ENCODE data around the gene NAV2.

NAV2 gene

DNA sequence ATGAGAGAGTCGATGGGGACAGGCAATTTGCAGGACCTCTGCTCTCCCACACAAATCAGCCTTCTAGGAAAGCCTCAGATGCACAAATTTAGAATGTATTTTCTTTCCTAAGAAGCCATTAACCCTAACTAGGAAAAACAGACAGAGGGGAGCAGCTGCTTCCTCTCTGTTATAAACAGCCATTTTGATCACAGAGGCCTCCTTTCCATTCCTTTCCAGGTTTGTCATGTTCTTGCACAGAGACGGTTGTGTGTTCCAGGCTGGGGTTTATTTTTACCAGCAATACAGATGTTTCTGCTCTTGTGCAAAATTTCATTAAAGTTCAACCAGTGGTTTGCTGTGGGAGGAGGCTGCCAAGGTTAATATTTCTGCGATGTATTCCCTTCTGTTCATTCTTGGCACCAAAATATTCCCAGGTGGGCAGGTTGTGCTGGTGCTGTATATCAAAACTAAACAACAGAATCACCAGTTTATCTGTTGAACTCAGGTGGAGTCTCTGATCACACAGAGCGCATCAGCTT lies 90.2 kb downstream of the NAV2 start:
- Mint-ChIP-seq H3K9me3 (no peaks in the 10 kb centered on the region), H3K27me3 (peaks cover 4% of the 10 kb centered on the region), H3K4me3 (no peak overlapping the region), H3K36me3 (ENCODE audit: low read depth) (no peaks in the 10 kb centered on the region), H3K27ac (no peak overlapping the region), H3K4me1 (no peaks in the 10 kb centered on the region)
- ATAC-seq = no peak
- DNase-seq = no peak

DNA sequence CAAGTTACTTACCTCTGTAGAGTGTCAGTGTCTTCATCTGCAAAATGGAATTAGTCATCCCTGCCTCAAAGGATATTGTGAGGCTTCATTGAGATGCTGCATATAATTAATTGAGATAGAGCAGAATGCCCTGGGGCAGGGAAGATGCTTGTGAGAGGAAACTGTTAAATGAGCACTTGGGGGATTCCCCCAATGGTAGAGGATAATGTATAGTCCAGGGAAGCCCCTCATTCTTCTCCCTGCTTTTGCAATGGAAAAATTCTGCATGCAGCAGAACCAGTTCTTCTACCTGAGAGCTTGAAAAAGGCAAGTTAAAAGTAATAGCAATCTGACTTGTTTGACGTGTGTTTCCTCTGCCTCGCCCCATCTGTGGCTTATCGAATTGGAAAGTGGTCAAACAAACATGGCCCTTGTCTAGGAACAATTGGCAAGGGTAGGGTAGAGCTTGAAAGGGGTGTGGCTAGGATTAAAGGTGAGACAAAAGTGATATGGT lies 90.9 kb downstream of the NAV2 start:
- Mint-ChIP-seq H3K9me3 (no peaks in the 10 kb centered on the region), H3K36me3 (ENCODE audit: low read depth) (no peaks in the 10 kb centered on the region), H3K27ac (no peak overlapping the region), H3K4me3 (no peak overlapping the region), H3K27me3 (peaks cover 4% of the 10 kb centered on the region), H3K4me1 (no peaks in the 10 kb centered on the region)
- ATAC-seq (no peak), DNase-seq (no peak)

- Mint-ChIP-seq H3K27me3 (peaks cover 4% of the 10 kb centered on the region), H3K9me3 (no peaks in the 10 kb centered on the region), H3K36me3 (ENCODE audit: low read depth) (no peaks in the 10 kb centered on the region), H3K27ac (no peak overlapping the region), H3K4me3 (no peak overlapping the region), H3K4me1 (no peaks in the 10 kb centered on the region)
- ATAC-seq (no peak), DNase-seq (no peak)
Observed at GRCh38 chr11:19805376-19805775, 92.7 kb downstream of the NAV2 start.

- no peak overlapping the region for H3K4me3 Mint-ChIP-seq
- H3K36me3 Mint-ChIP-seq (ENCODE audit: low read depth) = no peaks in the 10 kb centered on the region
- no peak for DNase-seq
- no peaks in the 10 kb centered on the region for H3K4me1 Mint-ChIP-seq
- H3K27me3 Mint-ChIP-seq = peaks cover 4% of the 10 kb centered on the region
- H3K9me3 Mint-ChIP-seq = no peaks in the 10 kb centered on the region
- H3K27ac Mint-ChIP-seq = no peak overlapping the region
- no peak for ATAC-seq
Observed at GRCh38 chr11:19805827-19806226, 93.2 kb downstream of the NAV2 start.

- Mint-ChIP-seq H3K4me3 (no peak overlapping the region), H3K36me3 (ENCODE audit: low read depth) (no peaks in the 10 kb centered on the region), H3K4me1 (no peaks in the 10 kb centered on the region)
Observed at GRCh38 chr11:19806251-19806650, 93.6 kb downstream of the NAV2 start.

GRCh38 chr11:19808076-19808911 lies 95.7 kb downstream of the NAV2 start:
- Mint-ChIP-seq H3K9me3 (no peaks in the 10 kb centered on the region), H3K36me3 (ENCODE audit: low read depth) (no peaks in the 10 kb centered on the region), H3K27ac (no peak overlapping the region), H3K4me3 (no peak overlapping the region), H3K4me1 (no peaks in the 10 kb centered on the region), H3K27me3 (peaks cover 6% of the 10 kb centered on the region)
- ATAC-seq (no peak), DNase-seq (no peak)

More at GRCh38 chr11:19806251-19806650, 93.6 kb downstream of the NAV2 start:
- H3K9me3 Mint-ChIP-seq = no peaks in the 10 kb centered on the region
- H3K27ac Mint-ChIP-seq = no peak overlapping the region
- no peak for ATAC-seq
- H3K27me3 Mint-ChIP-seq = peaks cover 5% of the 10 kb centered on the region
- DNase-seq = no peak

DNA sequence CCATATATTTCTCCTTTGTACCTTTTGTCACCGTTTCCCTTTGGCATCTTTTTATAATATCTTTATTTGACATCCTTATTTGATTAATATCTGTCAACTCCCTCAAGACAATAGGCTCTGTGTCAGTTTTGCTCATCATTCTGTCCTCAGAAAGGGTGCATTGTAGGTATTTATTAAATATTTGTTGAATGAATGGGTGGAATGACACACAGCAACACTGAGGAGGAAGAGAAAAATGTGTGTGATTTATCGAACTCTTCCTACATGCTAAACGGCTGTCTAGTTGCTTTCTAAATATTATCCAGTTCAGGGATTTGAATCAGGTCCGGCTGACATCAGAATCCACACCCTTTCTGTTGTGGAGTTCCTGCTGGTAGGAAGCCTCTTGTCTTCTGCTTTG lies 98.2 kb downstream of the NAV2 start:
- H3K36me3 Mint-ChIP-seq (ENCODE audit: low read depth) = no peaks in the 10 kb centered on the region
- H3K4me1 Mint-ChIP-seq = no peaks in the 10 kb centered on the region
- H3K27me3 Mint-ChIP-seq = peaks cover 3% of the 10 kb centered on the region
- ATAC-seq (no peak), DNase-seq (no peak)
- no peaks in the 10 kb centered on the region for H3K9me3 Mint-ChIP-seq
- no peak overlapping the region for H3K4me3 Mint-ChIP-seq
- H3K27ac Mint-ChIP-seq = no peak overlapping the region

- peaks cover 4% of the 10 kb centered on the region for H3K27me3 Mint-ChIP-seq
- no peak overlapping the region for H3K27ac Mint-ChIP-seq
- no peak overlapping the region for H3K4me3 Mint-ChIP-seq
- DNase-seq (no peak), ATAC-seq (no peak)
- no peaks in the 10 kb centered on the region for H3K4me1 Mint-ChIP-seq
- no peaks in the 10 kb centered on the region for H3K9me3 Mint-ChIP-seq
- H3K36me3 Mint-ChIP-seq (ENCODE audit: low read depth) = no peaks in the 10 kb centered on the region
Observed at GRCh38 chr11:19811380-19811779, 98.7 kb downstream of the NAV2 start.

DNA sequence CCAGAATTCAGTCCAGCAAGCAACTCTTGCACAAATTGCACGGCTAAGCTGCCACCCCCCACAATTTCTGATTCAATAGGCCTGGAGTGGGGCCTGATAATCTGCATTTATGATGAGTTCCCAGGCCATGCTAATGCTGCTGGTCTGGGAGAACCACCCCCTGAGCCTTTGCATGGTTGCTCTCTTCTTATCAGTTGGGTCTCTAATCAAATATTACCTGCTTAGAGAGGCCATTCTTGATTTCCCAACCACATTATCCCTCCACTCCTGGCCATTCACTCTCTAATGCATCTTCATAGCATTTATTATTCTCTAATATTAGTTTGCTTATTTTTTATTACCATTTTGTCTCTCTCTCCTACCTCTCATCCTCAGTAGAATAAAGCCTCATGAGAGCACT lies 99.5 kb downstream of the NAV2 start:
- Mint-ChIP-seq H3K9me3 (no peaks in the 10 kb centered on the region), H3K36me3 (ENCODE audit: low read depth) (no peaks in the 10 kb centered on the region), H3K27ac (no peak overlapping the region), H3K27me3 (peaks cover 4% of the 10 kb centered on the region), H3K4me1 (no peaks in the 10 kb centered on the region), H3K4me3 (no peak overlapping the region)
- ATAC-seq (no peak), DNase-seq (no peak)

DNA sequence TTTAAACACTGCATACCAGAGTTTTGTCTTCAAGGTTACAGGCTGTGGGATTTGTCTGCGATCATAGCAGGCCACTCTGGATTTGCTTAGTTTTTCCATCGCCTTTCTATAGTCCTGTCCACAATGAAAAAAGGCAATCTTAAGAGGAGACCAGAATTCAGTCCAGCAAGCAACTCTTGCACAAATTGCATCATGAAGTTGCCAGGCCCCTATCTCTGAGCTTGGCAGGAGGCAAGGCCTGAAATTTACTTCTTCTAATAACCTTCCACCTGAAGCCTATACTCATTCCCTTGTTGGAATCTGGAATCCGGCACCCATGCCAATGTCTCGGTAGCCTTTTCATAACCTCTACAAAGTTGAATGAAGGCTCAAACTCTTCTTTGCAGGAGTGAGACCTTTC lies 100.1 kb downstream of the NAV2 start:
- Mint-ChIP-seq H3K4me3 (no peak overlapping the region), H3K36me3 (ENCODE audit: low read depth) (no peaks in the 10 kb centered on the region), H3K9me3 (no peaks in the 10 kb centered on the region), H3K4me1 (no peaks in the 10 kb centered on the region), H3K27me3 (peaks cover 4% of the 10 kb centered on the region), H3K27ac (no peak overlapping the region)
- DNase-seq = no peak
- ATAC-seq = no peak

GRCh38 chr11:19813158-19813879 lies 100.7 kb downstream of the NAV2 start:
- no peak overlapping the region for H3K27ac Mint-ChIP-seq
- H3K27me3 Mint-ChIP-seq = peaks cover 4% of the 10 kb centered on the region

DNA sequence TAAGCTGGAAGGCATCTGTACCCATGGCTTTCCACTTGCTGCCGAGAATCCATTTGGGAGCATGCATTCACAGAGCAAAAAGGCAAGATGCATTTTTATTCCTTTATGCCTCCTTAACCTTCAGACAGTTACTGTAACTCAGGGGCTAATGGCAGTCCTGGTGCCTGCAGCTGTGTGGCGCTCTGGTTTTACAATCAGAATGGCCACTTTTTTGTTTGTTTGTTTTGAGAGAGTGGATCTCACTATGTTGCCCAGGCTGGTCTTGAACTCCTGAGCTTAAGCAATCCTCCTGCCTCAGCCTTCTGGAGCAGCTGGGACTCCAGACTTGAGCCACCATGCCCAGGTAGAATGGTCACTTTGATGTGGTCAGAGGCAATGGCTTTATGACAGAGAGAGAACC lies 101.8 kb downstream of the NAV2 start:
- no peak for DNase-seq

More at GRCh38 chr11:19813158-19813879, 100.7 kb downstream of the NAV2 start:
- ATAC-seq (no peak), DNase-seq (no peak)
- Mint-ChIP-seq H3K9me3 (no peaks in the 10 kb centered on the region), H3K36me3 (ENCODE audit: low read depth) (no peaks in the 10 kb centered on the region), H3K4me3 (no peak overlapping the region), H3K4me1 (no peaks in the 10 kb centered on the region)

DNA sequence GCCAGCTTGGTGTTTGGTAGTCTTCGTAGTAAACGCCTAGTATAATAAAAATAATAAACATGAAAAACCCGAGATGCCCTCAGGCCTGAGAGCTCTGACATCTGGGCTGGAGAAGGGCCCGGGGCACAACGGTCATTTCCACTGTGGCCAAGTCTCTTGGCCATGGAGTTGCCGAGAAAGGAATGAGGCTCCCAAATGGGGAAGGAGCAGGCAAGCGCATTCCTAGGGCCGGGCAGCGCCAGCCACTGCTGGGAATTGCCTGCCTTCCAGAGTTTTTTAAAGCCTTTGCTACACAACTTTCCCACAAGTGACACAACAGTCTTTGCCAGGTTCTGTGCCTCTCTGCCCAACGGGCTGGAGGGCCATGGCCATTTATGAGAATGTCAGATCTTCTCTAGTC lies 103.4 kb downstream of the NAV2 start:
- Mint-ChIP-seq H3K36me3 (ENCODE audit: low read depth) (no peaks in the 10 kb centered on the region), H3K27me3 (peaks cover 7% of the 10 kb centered on the region)
- no peak for ATAC-seq

More for the DNA sequence above, 101.8 kb downstream of the NAV2 start:
- Mint-ChIP-seq H3K27ac (no peak overlapping the region), H3K9me3 (no peaks in the 10 kb centered on the region), H3K4me1 (no peaks in the 10 kb centered on the region), H3K4me3 (no peak overlapping the region), H3K36me3 (ENCODE audit: low read depth) (no peaks in the 10 kb centered on the region), H3K27me3 (peaks cover 7% of the 10 kb centered on the region)
- no peak for ATAC-seq

DNA sequence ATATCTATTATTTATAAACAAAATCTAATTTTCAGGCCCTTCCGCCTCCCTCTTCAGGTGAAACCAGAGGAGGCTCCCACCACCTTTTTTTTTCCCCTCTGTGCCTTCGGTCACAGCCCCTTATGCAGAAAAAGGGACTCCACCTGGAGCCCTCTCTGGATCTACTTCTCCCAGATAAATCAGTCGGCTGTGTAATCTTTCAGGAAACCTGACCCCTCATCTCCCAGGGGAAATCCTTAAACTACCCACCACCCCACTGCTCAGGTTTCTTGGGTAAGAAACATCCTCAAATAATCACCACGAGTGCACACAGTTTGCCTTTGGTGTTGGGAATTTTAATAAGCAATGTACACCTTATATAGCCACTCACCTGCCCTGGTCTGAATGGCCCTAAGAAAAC lies 104.2 kb downstream of the NAV2 start:
- Mint-ChIP-seq H3K27me3 (peaks cover 10% of the 10 kb centered on the region), H3K36me3 (ENCODE audit: low read depth) (no peaks in the 10 kb centered on the region), H3K4me1 (no peaks in the 10 kb centered on the region), H3K9me3 (no peaks in the 10 kb centered on the region), H3K27ac (no peak overlapping the region), H3K4me3 (no peak overlapping the region)
- DNase-seq (no peak), ATAC-seq (no peak)

More for the DNA sequence above, 103.4 kb downstream of the NAV2 start:
- Mint-ChIP-seq H3K9me3 (no peaks in the 10 kb centered on the region), H3K4me1 (no peaks in the 10 kb centered on the region), H3K27ac (no peak overlapping the region), H3K4me3 (no peak overlapping the region)
- DNase-seq = no peak

Measured in activated naive CD8-positive, alpha-beta T cell treated with anti-CD3 and anti-CD28 coated beads, Interleukin-2, amount 50 U/mL, for 24 hours (primary cell).